ENCODE results near the gene PCNT. TPM values are rescaled to one million over a fixed set of nuclear protein-coding genes. Genes with fewer than 3 reads are reported as not detected.
A peak's percentile ranks its signal among the peaks of the same experiment; 100 is the strongest.
"Not testable (repeated sequence)": the region's sequence is repeated elsewhere in the genome, so short reads cannot be mapped to it uniquely, and the experiment has no call there.

PCNT gene
- total RNA-seq, 1 donor from 2014 or later = 53.3 TPM

DNA sequence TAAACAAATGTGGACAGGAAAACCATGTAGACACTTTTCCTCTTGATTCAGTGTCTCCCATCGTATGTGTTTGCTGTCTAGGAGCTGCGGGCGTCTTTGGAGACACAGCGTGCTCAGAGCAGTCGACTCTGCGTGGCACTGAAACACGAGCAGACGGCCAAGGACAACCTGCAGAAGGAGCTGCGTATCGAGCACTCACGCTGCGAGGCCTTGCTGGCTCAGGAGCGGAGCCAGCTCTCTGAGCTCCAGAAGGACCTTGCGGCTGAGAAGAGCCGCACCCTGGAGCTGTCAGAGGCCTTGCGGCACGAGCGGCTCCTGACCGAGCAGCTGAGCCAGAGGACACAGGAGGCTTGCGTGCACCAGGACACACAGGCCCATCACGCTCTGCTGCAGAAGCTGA is 107.5 kb downstream of the PCNT start:
- H3K27me3 Mint-ChIP-seq = no peaks in the 10 kb centered on the region
- no peak overlapping the region for H3K27ac Mint-ChIP-seq
- H3K36me3 Mint-ChIP-seq (ENCODE audit: insufficient read depth) = peaks cover 13% of the 10 kb centered on the region
- H3K4me3 Mint-ChIP-seq (ENCODE audit: low read depth) = no peak overlapping the region
- H3K9me3 Mint-ChIP-seq (ENCODE audit: low read depth) = no peaks in the 10 kb centered on the region
- TF ChIP-seq, protein P1, sequence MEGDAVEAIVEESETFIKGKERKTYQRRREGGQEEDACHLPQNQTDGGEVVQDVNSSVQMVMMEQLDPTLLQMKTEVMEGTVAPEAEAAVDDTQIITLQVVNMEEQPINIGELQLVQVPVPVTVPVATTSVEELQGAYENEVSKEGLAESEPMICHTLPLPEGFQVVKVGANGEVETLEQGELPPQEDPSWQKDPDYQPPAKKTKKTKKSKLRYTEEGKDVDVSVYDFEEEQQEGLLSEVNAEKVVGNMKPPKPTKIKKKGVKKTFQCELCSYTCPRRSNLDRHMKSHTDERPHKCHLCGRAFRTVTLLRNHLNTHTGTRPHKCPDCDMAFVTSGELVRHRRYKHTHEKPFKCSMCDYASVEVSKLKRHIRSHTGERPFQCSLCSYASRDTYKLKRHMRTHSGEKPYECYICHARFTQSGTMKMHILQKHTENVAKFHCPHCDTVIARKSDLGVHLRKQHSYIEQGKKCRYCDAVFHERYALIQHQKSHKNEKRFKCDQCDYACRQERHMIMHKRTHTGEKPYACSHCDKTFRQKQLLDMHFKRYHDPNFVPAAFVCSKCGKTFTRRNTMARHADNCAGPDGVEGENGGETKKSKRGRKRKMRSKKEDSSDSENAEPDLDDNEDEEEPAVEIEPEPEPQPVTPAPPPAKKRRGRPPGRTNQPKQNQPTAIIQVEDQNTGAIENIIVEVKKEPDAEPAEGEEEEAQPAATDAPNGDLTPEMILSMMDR (IDR thresholded peaks at IDR 0.05; ENCODE audit: unreplicated experiment) = no peak
- H3K4me1 Mint-ChIP-seq (ENCODE audit: low read depth) = no peaks in the 10 kb centered on the region
- DNase-seq (ENCODE audit: low spot score, unreplicated experiment) = no peak

DNA sequence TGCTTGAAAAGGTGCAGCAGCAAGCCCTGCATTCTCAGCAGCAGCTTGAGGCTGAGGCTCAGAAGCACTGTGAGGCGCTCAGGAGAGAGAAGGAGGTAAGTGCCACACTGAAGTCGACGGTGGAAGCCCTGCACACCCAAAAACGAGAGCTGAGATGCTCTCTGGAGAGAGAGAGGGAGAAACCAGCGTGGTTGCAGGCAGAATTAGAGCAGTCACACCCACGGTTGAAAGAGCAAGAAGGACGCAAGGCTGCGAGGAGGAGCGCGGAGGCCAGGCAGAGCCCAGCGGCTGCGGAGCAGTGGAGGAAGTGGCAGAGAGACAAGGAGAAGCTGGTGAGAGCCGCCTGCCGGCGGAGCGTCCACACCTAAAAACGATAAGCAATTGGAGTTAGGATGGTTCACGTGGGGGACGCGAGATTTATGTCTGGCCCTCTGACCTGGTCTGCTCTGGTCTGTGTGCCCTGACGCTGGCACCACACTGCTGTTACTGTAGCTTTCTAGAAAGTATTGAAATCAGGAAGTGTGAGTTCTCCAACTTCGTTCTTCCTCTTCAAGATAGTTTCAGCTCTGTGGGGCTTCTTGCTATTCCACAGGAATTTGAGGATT is 108.0 kb downstream of the PCNT start:
- Mint-ChIP-seq H3K27me3 (no peaks in the 10 kb centered on the region), H3K36me3 (ENCODE audit: insufficient read depth) (peaks cover 13% of the 10 kb centered on the region), H3K27ac (peak overlapping the region; percentile 33), H3K4me1 (ENCODE audit: low read depth) (no peaks in the 10 kb centered on the region), H3K4me3 (ENCODE audit: low read depth) (no peak overlapping the region), H3K9me3 (ENCODE audit: low read depth) (no peaks in the 10 kb centered on the region)
- TF ChIP-seq, protein P1 (IDR thresholded peaks at IDR 0.05; ENCODE audit: unreplicated experiment) = no peak
- no peak for DNase-seq (ENCODE audit: low spot score, unreplicated experiment)

DNA sequence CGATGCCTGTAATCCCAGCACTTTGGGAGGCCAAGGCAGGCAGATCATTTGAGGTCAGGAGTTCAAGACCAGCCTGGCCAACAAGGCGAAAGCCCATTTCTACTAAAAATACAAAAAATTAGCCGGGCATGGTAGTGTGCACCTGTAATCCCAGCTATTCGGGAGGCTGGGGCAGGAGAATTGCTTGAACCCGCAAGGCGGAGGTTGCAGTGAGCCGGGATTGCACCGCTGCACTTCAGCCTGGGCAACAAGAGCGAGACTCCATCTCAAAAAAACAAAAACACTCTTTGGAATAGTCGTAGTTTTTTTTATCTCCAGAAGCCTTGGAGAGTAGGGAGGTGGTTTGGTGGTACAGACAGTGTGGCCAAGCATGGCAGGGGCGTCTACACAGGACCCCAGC is 109.2 kb downstream of the PCNT start:
- H3K27me3 Mint-ChIP-seq; H3K4me3 Mint-ChIP-seq (ENCODE audit: low read depth); H3K27ac Mint-ChIP-seq; H3K4me1 Mint-ChIP-seq (ENCODE audit: low read depth); H3K9me3 Mint-ChIP-seq (ENCODE audit: low read depth); DNase-seq (ENCODE audit: low spot score, unreplicated experiment): not testable (repeated sequence)
- H3K36me3 Mint-ChIP-seq (ENCODE audit: insufficient read depth) = peaks cover 17% of the 10 kb centered on the region

DNA sequence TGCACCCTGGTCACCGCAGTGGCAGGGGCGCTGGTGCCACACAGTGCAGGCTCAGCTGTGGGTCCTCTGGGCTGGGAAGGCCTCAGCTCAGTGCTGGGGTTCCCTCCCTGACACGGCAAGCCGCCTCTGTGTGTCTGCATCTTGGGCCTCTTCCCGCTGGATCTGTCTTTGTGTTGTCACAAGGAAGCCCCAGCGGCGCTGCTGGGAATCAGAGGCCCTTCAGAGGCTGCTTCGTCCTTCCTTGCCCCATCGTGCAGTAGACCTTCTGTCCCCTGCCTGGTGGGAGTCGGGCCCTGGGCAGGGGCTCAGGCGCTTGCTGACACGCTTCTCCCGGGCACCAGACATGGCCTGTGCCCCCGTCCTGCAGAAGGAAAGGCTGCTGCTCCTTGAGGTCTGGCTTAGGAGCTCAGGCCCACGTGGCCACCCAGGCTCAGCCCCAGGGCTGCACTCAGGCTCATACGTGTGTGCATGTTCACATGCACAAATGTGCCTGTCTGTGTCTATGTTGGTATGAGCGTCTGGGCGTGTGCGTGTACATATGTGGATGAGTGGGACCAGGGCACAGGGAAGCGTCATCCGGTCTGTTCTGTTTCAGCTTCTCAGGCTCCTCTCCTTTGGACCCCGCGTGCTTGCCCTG is 110.5 kb downstream of the PCNT start:
- no peak overlapping the region for H3K4me3 Mint-ChIP-seq (ENCODE audit: low read depth)
- DNase-seq (ENCODE audit: low spot score, unreplicated experiment) = no peak
- peaks cover 19% of the 10 kb centered on the region for H3K36me3 Mint-ChIP-seq (ENCODE audit: insufficient read depth)
- no peaks in the 10 kb centered on the region for H3K9me3 Mint-ChIP-seq (ENCODE audit: low read depth)
- TF ChIP-seq, protein P1 (IDR thresholded peaks at IDR 0.05; ENCODE audit: unreplicated experiment) = no peak
- no peak overlapping the region for H3K27ac Mint-ChIP-seq
- no peaks in the 10 kb centered on the region for H3K27me3 Mint-ChIP-seq
- no peaks in the 10 kb centered on the region for H3K4me1 Mint-ChIP-seq (ENCODE audit: low read depth)

DNA sequence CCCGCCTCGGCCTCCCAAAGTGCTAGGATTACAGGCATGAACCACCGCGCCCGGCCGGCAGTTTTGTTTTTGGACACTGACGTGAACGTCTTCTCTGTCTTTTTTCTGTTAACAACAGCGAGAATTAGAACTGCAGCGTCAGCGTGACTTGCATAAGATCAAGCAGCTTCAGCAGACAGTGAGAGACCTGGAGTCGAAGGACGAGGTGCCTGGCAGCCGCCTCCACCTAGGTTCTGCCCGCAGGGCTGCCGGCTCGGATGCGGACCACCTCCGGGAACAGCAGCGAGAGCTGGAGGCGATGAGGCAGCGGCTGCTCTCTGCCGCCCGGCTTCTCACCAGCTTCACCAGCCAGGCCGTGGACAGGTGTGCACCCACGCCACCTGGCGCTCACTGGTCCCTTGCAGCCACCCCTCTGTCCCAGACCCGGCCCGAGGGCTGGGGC is 111.9 kb downstream of the PCNT start:
- no peak for DNase-seq (ENCODE audit: low spot score, unreplicated experiment)
- no peak overlapping the region for H3K4me3 Mint-ChIP-seq (ENCODE audit: low read depth)
- H3K36me3 Mint-ChIP-seq (ENCODE audit: insufficient read depth) = peaks cover 26% of the 10 kb centered on the region
- H3K27me3 Mint-ChIP-seq = no peaks in the 10 kb centered on the region
- TF ChIP-seq, protein P1 (IDR thresholded peaks at IDR 0.05; ENCODE audit: unreplicated experiment) = no peak
- no peaks in the 10 kb centered on the region for H3K4me1 Mint-ChIP-seq (ENCODE audit: low read depth)
- no peak overlapping the region for H3K27ac Mint-ChIP-seq
- no peaks in the 10 kb centered on the region for H3K9me3 Mint-ChIP-seq (ENCODE audit: low read depth)

DNA sequence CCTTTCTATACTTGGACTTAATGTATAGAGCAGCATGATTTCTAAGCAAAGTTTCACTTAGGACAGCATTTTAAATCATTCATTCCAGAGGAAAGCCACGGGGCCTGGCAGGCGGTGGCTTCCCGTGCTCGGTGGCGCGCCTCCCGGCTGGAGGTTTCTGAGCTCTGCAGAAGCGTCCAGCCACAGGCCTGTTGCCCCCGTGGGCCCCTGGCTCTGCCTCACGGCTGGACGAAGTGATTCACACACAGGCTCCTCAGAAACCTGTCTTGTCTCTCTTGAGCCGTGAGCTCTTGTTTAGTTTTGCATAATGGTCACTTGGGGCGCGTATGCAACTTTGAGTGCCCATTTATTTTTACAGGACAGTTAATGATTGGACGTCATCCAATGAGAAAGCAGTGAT is 112.7 kb downstream of the PCNT start:
- H3K27ac Mint-ChIP-seq = no peak overlapping the region
- no peak for DNase-seq (ENCODE audit: low spot score, unreplicated experiment)
- H3K36me3 Mint-ChIP-seq (ENCODE audit: insufficient read depth) = peaks cover 29% of the 10 kb centered on the region
- H3K4me1 Mint-ChIP-seq (ENCODE audit: low read depth) = no peaks in the 10 kb centered on the region
- H3K27me3 Mint-ChIP-seq = no peaks in the 10 kb centered on the region
- H3K9me3 Mint-ChIP-seq (ENCODE audit: low read depth) = no peaks in the 10 kb centered on the region
- H3K4me3 Mint-ChIP-seq (ENCODE audit: low read depth) = no peak overlapping the region
- TF ChIP-seq, protein P1 (IDR thresholded peaks at IDR 0.05; ENCODE audit: unreplicated experiment) = no peak
